GM23248 (cell line): Measurements from ENCODE around the gene DLD. TPM values are rescaled to one million over a fixed set of nuclear protein-coding genes. Genes with fewer than 3 reads are reported as not detected.
A peak's percentile ranks its signal among the peaks of the same experiment; 100 is the strongest.

Source experiments
- DNase-seq: peaks from one replicate; pipeline ENCODE4 v3.0.0-alpha.2; 2015
- H2AFZ ChIP-seq: fragments of 200-600 bp; sonication (generic); 2 replicates; pipeline ENCODE4 v1.6.1; 2016; ENCODE audit warnings: antibody characterized with exemption
- H3F3A ChIP-seq: fragments of 200-600 bp; sonication (generic); 2 replicates; pipeline ENCODE4 v1.6.1; 2016; ENCODE audit warnings: mild to moderate bottlenecking, antibody characterized with exemption, mixed run types; ENCODE audit not compliant: insufficient read depth
- H3K27ac ChIP-seq: fragments of 200-600 bp; sonication (generic); 2 replicates; pipeline ENCODE4 v1.5.1; 2016; ENCODE audit warnings: mild to moderate bottlenecking
- H3K27me3 ChIP-seq: fragments of 200-600 bp; sonication (generic); replicated peaks from 2 replicates; pipeline ENCODE4 v1.6.1; 2016; ENCODE audit warnings: mild to moderate bottlenecking; ENCODE audit not compliant: insufficient read depth
- H3K36me3 ChIP-seq: fragments of 200-600 bp; sonication (generic); 2 replicates; pipeline ENCODE4 v1.6.1; 2016; ENCODE audit warnings: low read depth, mild to moderate bottlenecking
- H3K4me1 ChIP-seq: fragments of 200-600 bp; sonication (generic); 2 replicates; pipeline ENCODE4 v1.6.1; 2016; ENCODE audit warnings: mild to moderate bottlenecking; ENCODE audit not compliant: insufficient read depth
- H3K4me2 ChIP-seq: fragments of 200-600 bp; sonication (generic); one replicate; pipeline ENCODE4 v1.6.1; 2016; ENCODE audit warnings: mild to moderate bottlenecking; ENCODE audit not compliant: unreplicated experiment
- H3K4me3 ChIP-seq: fragments of 200-600 bp; sonication (generic); 2 replicates; pipeline ENCODE4 v1.5.1; 2016; ENCODE audit warnings: mild to moderate bottlenecking
- H3K79me2 ChIP-seq: fragments of 200-600 bp; sonication (generic); 2 replicates; pipeline ENCODE4 v1.6.1; 2016; ENCODE audit warnings: mild to moderate bottlenecking; ENCODE audit not compliant: insufficient read depth
- H3K9ac ChIP-seq: fragments of 200-600 bp; sonication (generic); 2 replicates; pipeline ENCODE4 v1.6.1; 2016; ENCODE audit warnings: mild to moderate bottlenecking
- H3K9me2 ChIP-seq: fragments of 200-600 bp; sonication (generic); 2 replicates; pipeline ENCODE4 v1.6.1; 2016; ENCODE audit warnings: mixed run types, mild to moderate bottlenecking, moderate library complexity; ENCODE audit not compliant: insufficient read depth
- H3K9me3 ChIP-seq: fragments of 200-600 bp; sonication (generic); one replicate; pipeline ENCODE4 v1.6.1; 2017; ENCODE audit warnings: low read depth
- H4K20me1 ChIP-seq: fragments of 200-600 bp; sonication (generic); 2 replicates; pipeline ENCODE4 v1.6.0; 2016; ENCODE audit not compliant: insufficient read depth
- EZH2 ChIP-seq: fragments of 200-600 bp; sonication (generic); IDR thresholded peaks from 2 replicates; pipeline ENCODE4 v1.6.1; 2018; ENCODE audit warnings: antibody characterized with exemption, mild to moderate bottlenecking; ENCODE audit not compliant: insufficient read depth, poor library complexity, severe bottlenecking
- EZH2phosphoT487 ChIP-seq: fragments of 200-600 bp; sonication (generic); IDR thresholded peaks from 2 replicates; pipeline ENCODE4 v1.6.1; 2018; ENCODE audit warnings: antibody characterized with exemption, moderate library complexity, mild to moderate bottlenecking, low read depth; ENCODE audit not compliant: insufficient read depth
- WGBS, 2 experiments: methylation state at CpG; one replicate each; pipeline ENCODE4 v1.1.6; 2015 to 2017; ENCODE audit warnings: low lambda C conversion rate in 2 of 2, low coverage in 1 of 2; ENCODE audit errors: missing lambda C conversion rate in 2 of 2; 5-methylcytosine and 5-hydroxymethylcytosine counted together
- in situ Hi-C: fragments of 300-500 bp; cut with MboI; formaldehyde crosslinking; loops from 2 replicates; pipeline ENCODE4 v1.15.0; 2020
- polyA plus RNA-seq: library from polyadenylated mRNA; unstranded; fragments of >200 nt; fragmentation: Nextera tagmentation; extraction: Ambion mirVana; gene quantifications from 2 replicates; pipeline ENCODE4 v1.2.1, GENCODE V29; 2016
- total RNA-seq: library from RNA; depleted of rRNA; stranded (reverse); fragments of >200 nt; shearing (Covaris generic); gene quantifications from 2 replicates; pipeline ENCODE4 v1.2.3, GENCODE V29; 2014

The DLD gene
- total and polyA plus RNA-seq, 2 experiments from 2014 or later, result 80.1 to 97.1 TPM

GRCh38 chr7:107961405-107961804, 70.4 kb downstream of the DLD start:
- Histone ChIP-seq H4K20me1 (no peaks in the 10 kb centered on the region), H3K36me3 (peaks cover 67% of the 10 kb centered on the region), H3K27ac (no peak overlapping the region), H3K4me2 (no peak overlapping the region), H3K9me2 (no peaks in the 10 kb centered on the region), H3F3A (peaks cover 43% of the 10 kb centered on the region), H3K27me3 (no peaks in the 10 kb centered on the region), H2AFZ (no peak overlapping the region), H3K79me2 (peaks cover 18% of the 10 kb centered on the region), H3K4me3 (no peak overlapping the region), H3K9me3 (no peaks in the 10 kb centered on the region), H3K9ac (no peak overlapping the region), H3K4me1 (peaks cover 23% of the 10 kb centered on the region)
- no peak for DNase-seq
- in situ Hi-C loops, result no loop called here
- TF ChIP-seq EZH2phosphoT487, result no peak
- TF ChIP-seq EZH2, result no peak
- WGBS, 2 experiments, result 47 to 61% methylated on average over 9 of the region's 9 CpGs

- Histone ChIP-seq H3K9me2 (no peaks in the 10 kb centered on the region), H3K4me2 (no peak overlapping the region), H3K79me2 (peaks cover 18% of the 10 kb centered on the region), H3K27me3 (no peaks in the 10 kb centered on the region), H2AFZ (no peak overlapping the region), H3K36me3 (peaks cover 59% of the 10 kb centered on the region), H4K20me1 (no peaks in the 10 kb centered on the region), H3K27ac (no peak overlapping the region), H3F3A (peaks cover 56% of the 10 kb centered on the region), H3K4me3 (no peak overlapping the region), H3K9ac (no peak overlapping the region), H3K4me1 (peaks cover 31% of the 10 kb centered on the region), H3K9me3 (no peaks in the 10 kb centered on the region)
- WGBS, 2 experiments, result 97 to 99% methylated on average over 9 of the region's 9 CpGs
- TF ChIP-seq EZH2phosphoT487 (no peak), EZH2 (no peak)
- in situ Hi-C loops, result no loop called here
- DNase-seq, result no peak
Measured at GRCh38 chr7:107962817-107963216, 71.8 kb downstream of the DLD start.

- in situ Hi-C loops, result no loop called here
- no peaks in the 10 kb centered on the region for H4K20me1 ChIP-seq
Measured at GRCh38 chr7:107964510-107964909, 73.5 kb downstream of the DLD start.

GRCh38 chr7:107966711-107967110, 75.7 kb downstream of the DLD start:
- Histone ChIP-seq H3K4me2 (peak overlapping the region; percentile 24), H3K27me3 (no peaks in the 10 kb centered on the region), H2AFZ (no peak overlapping the region), H4K20me1 (no peaks in the 10 kb centered on the region), H3K4me3 (no peak overlapping the region), H3F3A (peaks cover 46% of the 10 kb centered on the region), H3K27ac (peak overlapping the region; percentile 47), H3K4me1 (peaks cover 25% of the 10 kb centered on the region), H3K9ac (no peak overlapping the region), H3K36me3 (peaks cover 35% of the 10 kb centered on the region), H3K9me3 (no peaks in the 10 kb centered on the region), H3K9me2 (no peaks in the 10 kb centered on the region), H3K79me2 (peaks cover 21% of the 10 kb centered on the region)
- TF ChIP-seq EZH2, result no peak
- TF ChIP-seq EZH2phosphoT487, result no peak
- DNase-seq, result peak; percentile 92
- in situ Hi-C loops, result no loop called here
- WGBS, 2 experiments, result 4 to 12% methylated on average over 4 of the region's 4 CpGs

More at GRCh38 chr7:107964510-107964909, 73.5 kb downstream of the DLD start:
- Histone ChIP-seq H3K27ac (no peak overlapping the region), H3K4me1 (peaks cover 15% of the 10 kb centered on the region), H3K79me2 (peaks cover 18% of the 10 kb centered on the region), H3K27me3 (no peaks in the 10 kb centered on the region), H3F3A (peaks cover 49% of the 10 kb centered on the region), H3K4me2 (no peak overlapping the region), H3K36me3 (peaks cover 51% of the 10 kb centered on the region), H3K9me3 (no peaks in the 10 kb centered on the region), H3K4me3 (no peak overlapping the region), H2AFZ (no peak overlapping the region), H3K9me2 (no peaks in the 10 kb centered on the region), H3K9ac (no peak overlapping the region)
- DNase-seq, result no peak
- TF ChIP-seq EZH2phosphoT487, result no peak
- TF ChIP-seq EZH2, result no peak
- 98 to 99% methylated on average over 11 of the region's 11 CpGs for WGBS, 2 experiments

- TF ChIP-seq EZH2 (no peak), EZH2phosphoT487 (no peak)
- no peak for DNase-seq
- Histone ChIP-seq H3K9ac (no peak overlapping the region), H3K4me3 (no peak overlapping the region), H3K4me1 (peaks cover 32% of the 10 kb centered on the region), H3K27ac (no peak overlapping the region), H3K4me2 (no peak overlapping the region), H4K20me1 (no peaks in the 10 kb centered on the region), H3K9me3 (no peaks in the 10 kb centered on the region), H3F3A (peaks cover 53% of the 10 kb centered on the region), H2AFZ (no peak overlapping the region), H3K27me3 (no peaks in the 10 kb centered on the region), H3K9me2 (no peaks in the 10 kb centered on the region), H3K36me3 (peaks cover 29% of the 10 kb centered on the region), H3K79me2 (peaks cover 18% of the 10 kb centered on the region)
- WGBS, 2 experiments, result 98 to 99% methylated on average over 4 of the region's 4 CpGs
- in situ Hi-C loops, result no loop called here
Measured at GRCh38 chr7:107967420-107967819, 76.4 kb downstream of the DLD start.
